K562 (cell line): ENCODE results near the gene PRDX1. TPM values are rescaled to one million over a fixed set of nuclear protein-coding genes. Genes with fewer than 3 reads are reported as not detected.
A peak's percentile ranks its signal among the peaks of the same experiment; 100 is the strongest.

Source experiments
- ATF2 ChIP-seq: sonication (generic); formaldehyde crosslinking; IDR thresholded peaks from 2 replicates; pipeline ENCODE4 v1.8.1; 2022; ENCODE audit warnings: missing genetic modification reagents
- DIDO1 ChIP-seq: fragments of 450-650 bp; IDR thresholded peaks from 2 replicates; pipeline ENCODE4 v1.6.1; 2016; ENCODE audit warnings: low read depth, missing biosample characterization, missing genetic modification characterization
- ETV1 ChIP-seq: fragments of 450-650 bp; conservative IDR thresholded peaks from 2 replicates; pipeline ENCODE4 v1.6.1; 2016; ENCODE audit warnings: missing genetic modification characterization, control low read depth, low read depth, missing compliant biosample characterization
- EWSR1 ChIP-seq: fragments of 450-650 bp; IDR thresholded peaks from 2 replicates; pipeline ENCODE4 v1.6.1; 2018; ENCODE audit warnings: borderline replicate concordance, mild to moderate bottlenecking, low read depth, moderate library complexity; ENCODE audit not compliant: partially characterized antibody
- FOXP1 ChIP-seq: sonication (generic); formaldehyde crosslinking; IDR thresholded peaks from 2 replicates; pipeline ENCODE4 v1.8.0; 2022; ENCODE audit warnings: mild to moderate bottlenecking, missing genetic modification reagents
- HIVEP1 ChIP-seq: fragments of 250-450 bp; sonication (Bioruptor Pico); IDR thresholded peaks from 2 replicates; pipeline ENCODE4 v1.4.0; 2020; ENCODE audit warnings: mild to moderate bottlenecking
- HNRNPH1 ChIP-seq: fragments of 200-400 bp; formaldehyde crosslinking; optimal IDR thresholded peaks from 2 replicates; pipeline ENCODE3; 2017; ENCODE audit warnings: low read depth, mild to moderate bottlenecking, low read length, moderate library complexity
- KDM1A ChIP-seq, 2 experiments: fragments of 450-650 bp; IDR thresholded peaks; 2 replicates each; pipeline ENCODE4 v1.6.1; 2016; ENCODE audit warnings: mild to moderate bottlenecking in 2 of 2
- MBD1 ChIP-seq: fragments of 250-450 bp; sonication (Bioruptor Pico); IDR thresholded peaks from 2 replicates; pipeline ENCODE4 v1.8.0; 2022; ENCODE audit warnings: inconsistent platforms
- NRF1 ChIP-seq, 2 experiments: fragments of 450-650 bp; IDR thresholded peaks in 1 of 2; conservative IDR thresholded peaks in 1 of 2; 2 replicates each; pipeline ENCODE4 v1.6.1; 2014; ENCODE audit warnings: mild to moderate bottlenecking in 2 of 2
- PRPF4 ChIP-seq: fragments of 200-400 bp; formaldehyde crosslinking; IDR thresholded peaks from one replicate; pipeline ENCODE4 v1.6.1; 2017; ENCODE audit warnings: low read length, low read depth, mild to moderate bottlenecking; ENCODE audit not compliant: insufficient read depth, poor library complexity, severe bottlenecking
- RBBP5 ChIP-seq: fragments of 200-600 bp; sonication (generic); IDR thresholded peaks from 2 replicates; pipeline ENCODE4 v1.6.1; 2012; ENCODE audit warnings: borderline replicate concordance, mild to moderate bottlenecking, low read length, control low read depth, inconsistent platforms; ENCODE audit not compliant: insufficient read depth, poor library complexity, severe bottlenecking
- RBM15 ChIP-seq: fragments of 200-400 bp; formaldehyde crosslinking; IDR thresholded peaks from 2 replicates; pipeline ENCODE4 v1.6.1; 2018; ENCODE audit warnings: mild to moderate bottlenecking, low read length, moderate library complexity; ENCODE audit not compliant: insufficient read depth
- SIRT6 ChIP-seq: IDR thresholded peaks from one replicate; pipeline ENCODE4 v1.6.1; 2012; ENCODE audit warnings: low read depth, mild to moderate bottlenecking, control low read depth, inconsistent platforms, low read length, moderate library complexity
- SMARCC2 ChIP-seq: fragments of 450-650 bp; IDR thresholded peaks from 2 replicates; pipeline ENCODE4 v1.6.1; 2017; ENCODE audit warnings: antibody characterized with exemption, moderate library complexity, mild to moderate bottlenecking, low read depth
- STAT6 ChIP-seq: sonication (generic); formaldehyde crosslinking; IDR thresholded peaks from 2 replicates; pipeline ENCODE4 v1.8.1; 2023; ENCODE audit warnings: mild to moderate bottlenecking, missing genetic modification reagents
- TCF7L2 ChIP-seq: fragments of 150-350 bp; IDR thresholded peaks from 2 replicates; pipeline ENCODE4 v1.6.1; 2016; ENCODE audit warnings: low read depth, mild to moderate bottlenecking, low read length, moderate library complexity
- ZNF639 ChIP-seq, 2 experiments: fragments of 200-800 bp in 1 of 2; sonication (Bioruptor generic) in 1 of 2; sonication (generic) in 1 of 2; formaldehyde crosslinking in 1 of 2; IDR thresholded peaks in 1 of 2; conservative IDR thresholded peaks in 1 of 2; 2 replicates each; pipeline versions ENCODE4 v1.5.0 to v1.6.1; 2016 to 2020; ENCODE audit warnings: missing compliant biosample characterization in 1 of 2, missing genetic modification characterization in 1 of 2, missing genetic modification reagents in 1 of 2
- polyA plus RNA-seq, 8 experiments: library from polyadenylated mRNA; depleted of rRNA in 4 of 8; stranded (reverse) in 5 of 8; unstranded in 3 of 8; fragments of >200 nt; fragmentation: Nextera tagmentation in 2 of 8; fragmentation: Illumina TruSeq in 1 of 8; extraction: Ambion mirVana in 2 of 8; extraction: Trizol in 1 of 8; gene quantifications; 2 replicates each; pipeline versions ENCODE4 v1.2.1 to v1.2.3, GENCODE V29; 2011 to 2014; ENCODE audit warnings: inconsistent platforms in 1 of 8, missing spikeins in 1 of 8
- total RNA-seq, 7 experiments: library from RNA; depleted of rRNA in 6 of 7; stranded (reverse); fragments of >200 nt in 6 of 7; fragmentation: Illumina TruSeq in 2 of 7; extraction: Trizol in 2 of 7; gene quantifications; 2 replicates each; pipeline versions ENCODE4 v1.2.1 to v1.2.3, GENCODE V29; 2011 to 2021; ENCODE audit warnings: low replicate concordance in 1 of 7

Gene PRDX1
- total and polyA plus RNA-seq, 9 of the 15 experiments (the other 6 are each of a cell fraction or from before 2014, with no cell fraction given) = 748 to 2,388 (median 1,045) TPM

GRCh38 chr1:45521413-45522323, at the start of gene PRDX1 (continued):
- TF ChIP-seq EWSR1 (no peak), DIDO1 (tag) (0 out of 2 replicates have a peak, but pooled peaks have one; percentile 35), TCF7L2 (no peak; the same call in 1 of the 2 replicates), HNRNPH1 (no peak), SMARCC2 (peak; percentile 67), KDM1A (IDR thresholded peaks at IDR 0.05) (peak in 1 of 2 experiments; percentile 46; a peak in 1 of 4 replicates), SIRT6 (no peak), MBD1 (CRISPR knock-in tag) (no peak), ZNF639 (CRISPR knock-in tag; conservative IDR thresholded peaks at IDR 0.05 in 1 of 2, IDR thresholded peaks at IDR 0.05 in 1 of 2) (no peak), NRF1 (conservative IDR thresholded peaks at IDR 0.05 in 1 of 2, IDR thresholded peaks at IDR 0.05 in 1 of 2) (peak; percentile 64 to 68), FOXP1 (CRISPR knock-in tag) (peak; percentile 82; the same call in 1 of the 2 replicates), RBBP5 (peak; percentile 69), PRPF4 (peak; percentile 100), STAT6 (CRISPR knock-in tag) (peak; percentile 73; the same call in 1 of the 2 replicates), RBM15 (no peak), HIVEP1 (CRISPR knock-in tag) (no peak), ATF2 (CRISPR knock-in tag) (0 out of 2 replicates have a peak, but pooled peaks have one; percentile 34), ETV1 (tag) (peak; percentile 57)
